ENCODE data around the gene EP400. TPM values are rescaled to one million over a fixed set of nuclear protein-coding genes. Genes with fewer than 3 reads are reported as not detected.
"Not testable (repeated sequence)": the region's sequence is repeated elsewhere in the genome, so short reads cannot be mapped to it uniquely, and the experiment has no call there.

The EP400 gene
- polyA plus RNA-seq, 3 donors, result 39.4 to 46.1 (median 41.1) TPM

GRCh38 chr12:132069336-132069985 lies 119.7 kb downstream of the EP400 start:
- DNase-seq (ENCODE audit: extremely low read depth in 1 of 11, low read depth in 9 of 11, low spot score in 4 of 11), result no peak

GRCh38 chr12:132070298-132070697 lies 120.6 kb downstream of the EP400 start:
- DNase-seq (ENCODE audit: extremely low read depth in 1 of 11, low read depth in 9 of 11, low spot score in 4 of 11), result no peak

GRCh38 chr12:132071040-132071810 lies 121.5 kb downstream of the EP400 start:
- DNase-seq (ENCODE audit: extremely low read depth in 1 of 11, low read depth in 9 of 11, low spot score in 4 of 11), result no peak

GRCh38 chr12:132071830-132072384 lies 122.2 kb downstream of the EP400 start:
- DNase-seq (ENCODE audit: extremely low read depth in 1 of 11, low read depth in 9 of 11, low spot score in 4 of 11), result no peak

GRCh38 chr12:132074216-132074615 lies 124.5 kb downstream of the EP400 start:
- DNase-seq (ENCODE audit: extremely low read depth in 1 of 11, low read depth in 9 of 11, low spot score in 4 of 11), result no peak

GRCh38 chr12:132075026-132075713 lies 125.4 kb downstream of the EP400 start:
- DNase-seq (ENCODE audit: extremely low read depth in 1 of 11, low read depth in 9 of 11, low spot score in 4 of 11), result no peak

GRCh38 chr12:132075714-132076553 lies 126.2 kb downstream of the EP400 start:
- DNase-seq (ENCODE audit: extremely low read depth in 1 of 11, low read depth in 9 of 11, low spot score in 4 of 11), result no peak

- DNase-seq (ENCODE audit: extremely low read depth in 1 of 11, low read depth in 9 of 11, low spot score in 4 of 11), result no peak
These were observed 127.0 kb downstream of the EP400 start for GRCh38 chr12:132076711-132077110.

GRCh38 chr12:132077322-132078100 lies 127.8 kb downstream of the EP400 start:
- DNase-seq (ENCODE audit: extremely low read depth in 1 of 11, low read depth in 9 of 11, low spot score in 4 of 11), result no peak

GRCh38 chr12:132078190-132078589 lies 128.4 kb downstream of the EP400 start:
- DNase-seq (ENCODE audit: extremely low read depth in 1 of 11, low read depth in 9 of 11, low spot score in 4 of 11), result no peak

GRCh38 chr12:132079200-132079599 lies 129.5 kb downstream of the EP400 start:
- DNase-seq (ENCODE audit: extremely low read depth in 1 of 11, low read depth in 9 of 11, low spot score in 4 of 11), result no peak

GRCh38 chr12:132079695-132080094 lies 130.0 kb downstream of the EP400 start:
- DNase-seq (ENCODE audit: extremely low read depth in 1 of 11, low read depth in 9 of 11, low spot score in 4 of 11), result no peak

GRCh38 chr12:132080515-132080914 lies 130.8 kb downstream of the EP400 start:
- DNase-seq (ENCODE audit: extremely low read depth in 1 of 11, low read depth in 9 of 11, low spot score in 4 of 11), result not testable (repeated sequence)

- DNase-seq (ENCODE audit: extremely low read depth in 1 of 11, low read depth in 9 of 11, low spot score in 4 of 11), result no peak
These were observed 131.7 kb downstream of the EP400 start for GRCh38 chr12:132081423-132081822.

GRCh38 chr12:132083614-132083940 lies 133.8 kb downstream of the EP400 start:
- no peak for DNase-seq (ENCODE audit: extremely low read depth in 1 of 11, low read depth in 9 of 11, low spot score in 4 of 11)

- DNase-seq (ENCODE audit: extremely low read depth in 1 of 11, low read depth in 9 of 11, low spot score in 4 of 11), result peak; percentile 48 to 87 (median 82)
These were observed 134.3 kb downstream of the EP400 start for GRCh38 chr12:132083941-132084620.

GRCh38 chr12:132084621-132085290 lies 135.0 kb downstream of the EP400 start:
- DNase-seq (ENCODE audit: extremely low read depth in 1 of 11, low read depth in 9 of 11, low spot score in 4 of 11), result peak in 5 of 11 donors; percentile 8 to 33 (median 18)

All from renal cortex interstitium (tissue), 11 donors.